Activated B cell treated with CpG ODN at 0.5 μM for 24 hours (primary cell): ENCODE data around the gene GMEB2. TPM values are rescaled to one million over a fixed set of nuclear protein-coding genes. Genes with fewer than 3 reads are reported as not detected.

Experiments used
- ATAC-seq: fragments of 200-7000 bp; cut with Tn5 transposase; one replicate; pipeline ENCODE4 v1.10.0; 2021; ENCODE audit warnings: low read depth, mild to moderate bottlenecking, moderate library complexity
- CTCF ChIA-PET: fragments of 350-600 bp; sonication (Branson Sonifier 250); formaldehyde crosslinking; loops from one replicate; lab custom pipeline; 2021; ENCODE audit warnings: antibody characterized with exemption; lab: Charles Lee
- POLR2A ChIA-PET: fragments of 350-600 bp; sonication (Branson Sonifier 250); formaldehyde crosslinking; loops from one replicate; lab custom pipeline; 2021; ENCODE audit warnings: antibody characterized with exemption; lab: Charles Lee
- DNase-seq: peaks from one replicate; pipeline ENCODE4 v3.0.0; 2022
- H3K27ac Mint-ChIP-seq: one replicate; pipeline ENCODE4 v1.8.0; 2020; ENCODE audit warnings: mixed read lengths
- H3K27me3 Mint-ChIP-seq: one replicate; pipeline ENCODE4 v1.8.0; 2021; ENCODE audit warnings: mixed read lengths
- H3K36me3 Mint-ChIP-seq: one replicate; pipeline ENCODE4 v1.8.0; 2021; ENCODE audit warnings: low read depth, mixed read lengths
- H3K4me1 Mint-ChIP-seq: one replicate; pipeline ENCODE4 v1.8.0; 2021; ENCODE audit warnings: mixed read lengths
- H3K4me3 Mint-ChIP-seq: one replicate; pipeline ENCODE4 v1.8.0; 2020; ENCODE audit warnings: mild to moderate bottlenecking, mixed read lengths
- H3K9me3 Mint-ChIP-seq: one replicate; pipeline ENCODE4 v1.8.0; 2020; ENCODE audit warnings: mixed read lengths
- intact Hi-C: fragments of 100-400 bp; cut with micrococcal nuclease; formaldehyde crosslinking; loops from one replicate; pipeline ENCODE4 v1.15.1; 2024
- total RNA-seq: library from RNA; stranded (reverse); gene quantifications from 2 replicates; pipeline ENCODE4 v1.2.3, GENCODE V29; 2022
- TF ChIP-seq, protein P1 (sequence below): fragments of 200-600 bp; IDR thresholded peaks from one replicate; pipeline ENCODE4 v1.8.0; 2022; ENCODE audit warnings: antibody characterized with exemption, mild to moderate bottlenecking

Gene GMEB2
- total RNA-seq, 1 donor from 2014 or later, result 16.9 TPM

DNA sequence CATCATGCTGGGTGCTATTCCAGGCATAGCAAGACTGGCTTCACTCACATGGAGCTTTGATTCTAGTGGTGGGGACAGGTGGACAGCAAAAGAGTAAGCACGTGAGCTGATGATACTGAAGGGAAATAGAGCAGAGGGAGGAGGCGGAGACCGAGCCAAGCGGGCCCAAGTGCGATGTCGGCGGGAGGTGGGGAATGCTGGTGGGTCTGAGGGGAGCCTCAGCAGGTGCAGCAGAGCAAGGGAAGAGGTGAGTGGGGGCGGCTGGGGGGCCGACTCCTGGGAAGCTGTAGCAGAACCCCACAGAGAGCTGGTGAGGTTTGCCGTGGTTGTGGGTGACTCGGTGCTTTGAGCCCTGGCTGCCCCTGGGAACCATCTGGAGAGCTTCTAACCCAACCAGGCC is 41.5 kb upstream of the GMEB2 start:
- ChIA-PET POLR2A (interaction anchor here (1.5 kb wide), 1 partner anchor 10 kb away, joined by 3 read pairs; the partner anchor contains the start of gene RTEL1), CTCF (no interaction called here)
- H3K9me3 Mint-ChIP-seq, result no peaks in the 10 kb centered on the region
- TF ChIP-seq, protein P1, sequence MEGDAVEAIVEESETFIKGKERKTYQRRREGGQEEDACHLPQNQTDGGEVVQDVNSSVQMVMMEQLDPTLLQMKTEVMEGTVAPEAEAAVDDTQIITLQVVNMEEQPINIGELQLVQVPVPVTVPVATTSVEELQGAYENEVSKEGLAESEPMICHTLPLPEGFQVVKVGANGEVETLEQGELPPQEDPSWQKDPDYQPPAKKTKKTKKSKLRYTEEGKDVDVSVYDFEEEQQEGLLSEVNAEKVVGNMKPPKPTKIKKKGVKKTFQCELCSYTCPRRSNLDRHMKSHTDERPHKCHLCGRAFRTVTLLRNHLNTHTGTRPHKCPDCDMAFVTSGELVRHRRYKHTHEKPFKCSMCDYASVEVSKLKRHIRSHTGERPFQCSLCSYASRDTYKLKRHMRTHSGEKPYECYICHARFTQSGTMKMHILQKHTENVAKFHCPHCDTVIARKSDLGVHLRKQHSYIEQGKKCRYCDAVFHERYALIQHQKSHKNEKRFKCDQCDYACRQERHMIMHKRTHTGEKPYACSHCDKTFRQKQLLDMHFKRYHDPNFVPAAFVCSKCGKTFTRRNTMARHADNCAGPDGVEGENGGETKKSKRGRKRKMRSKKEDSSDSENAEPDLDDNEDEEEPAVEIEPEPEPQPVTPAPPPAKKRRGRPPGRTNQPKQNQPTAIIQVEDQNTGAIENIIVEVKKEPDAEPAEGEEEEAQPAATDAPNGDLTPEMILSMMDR, result no peak
- H3K4me1 Mint-ChIP-seq, result no peaks in the 10 kb centered on the region
- DNase-seq (no peak), ATAC-seq (no peak)
- intact Hi-C loops, result no loop called here
- H3K36me3 Mint-ChIP-seq, result peaks cover 33% of the 10 kb centered on the region
- H3K27ac Mint-ChIP-seq, result no peak overlapping the region
- H3K27me3 Mint-ChIP-seq, result no peaks in the 10 kb centered on the region
- no peak overlapping the region for H3K4me3 Mint-ChIP-seq

DNA sequence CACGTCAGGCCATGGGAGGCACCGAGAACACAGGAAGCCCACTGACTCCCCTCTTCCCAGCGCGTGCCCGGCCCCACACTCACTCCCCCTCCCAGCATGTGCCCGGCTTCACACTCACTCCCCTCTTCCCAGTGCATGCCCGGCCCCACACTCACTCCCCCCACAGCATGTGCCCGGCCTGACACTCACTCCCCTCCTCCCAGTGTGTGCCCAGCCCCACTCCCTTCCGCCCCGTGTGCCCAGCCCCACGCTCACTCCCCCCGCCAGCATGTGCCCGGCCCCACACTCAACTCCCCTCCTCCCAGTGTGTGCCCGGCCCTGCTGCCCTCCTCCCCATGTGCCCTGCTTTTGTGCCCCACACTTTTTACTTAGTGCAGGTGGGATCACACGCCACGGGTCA is 41.0 kb upstream of the GMEB2 start:
- POLR2A ChIA-PET, result interaction anchor here (1.3 kb wide), 1 partner anchor 10 kb away, joined by 5 read pairs; the partner anchor contains the start of gene RTEL1
- Mint-ChIP-seq H3K27ac (no peak overlapping the region), H3K9me3 (no peaks in the 10 kb centered on the region), H3K4me1 (no peaks in the 10 kb centered on the region), H3K4me3 (no peak overlapping the region), H3K36me3 (peaks cover 35% of the 10 kb centered on the region), H3K27me3 (no peaks in the 10 kb centered on the region)
- ATAC-seq (no peak), DNase-seq (no peak)
- CTCF ChIA-PET, result no interaction called here
- intact Hi-C loops, result no loop called here
- TF ChIP-seq, protein P1, result no peak

DNA sequence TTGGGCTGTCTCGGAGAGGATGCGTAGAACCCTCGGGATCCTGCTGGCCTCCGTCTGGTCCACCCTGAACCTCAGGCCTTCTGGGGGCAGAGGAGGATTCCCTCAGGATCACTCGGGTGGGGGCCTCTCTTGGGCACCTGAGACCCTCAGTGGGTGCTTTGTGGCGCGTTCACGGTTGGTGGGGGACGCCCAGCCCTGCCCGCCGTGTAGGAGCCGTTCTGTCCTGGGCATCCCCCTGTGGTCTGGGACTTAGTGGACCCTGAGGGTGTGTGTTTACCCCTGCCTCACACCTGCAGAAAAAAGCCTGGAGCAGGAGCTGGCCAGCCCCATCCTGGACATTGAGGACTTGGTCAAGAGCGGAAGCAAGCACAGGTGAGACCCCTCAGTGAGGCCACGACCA is 38.8 kb upstream of the GMEB2 start:
- H3K36me3 Mint-ChIP-seq, result peaks cover 44% of the 10 kb centered on the region
- POLR2A ChIA-PET, result no interaction called here
- no peak overlapping the region for H3K27ac Mint-ChIP-seq
- TF ChIP-seq, protein P1, result no peak
- H3K27me3 Mint-ChIP-seq, result no peaks in the 10 kb centered on the region
- intact Hi-C loops, result no loop called here
- CTCF ChIA-PET, result no interaction called here
- no peak for ATAC-seq
- no peaks in the 10 kb centered on the region for H3K4me1 Mint-ChIP-seq
- H3K9me3 Mint-ChIP-seq, result no peaks in the 10 kb centered on the region
- DNase-seq, result no peak
- H3K4me3 Mint-ChIP-seq, result no peak overlapping the region

DNA sequence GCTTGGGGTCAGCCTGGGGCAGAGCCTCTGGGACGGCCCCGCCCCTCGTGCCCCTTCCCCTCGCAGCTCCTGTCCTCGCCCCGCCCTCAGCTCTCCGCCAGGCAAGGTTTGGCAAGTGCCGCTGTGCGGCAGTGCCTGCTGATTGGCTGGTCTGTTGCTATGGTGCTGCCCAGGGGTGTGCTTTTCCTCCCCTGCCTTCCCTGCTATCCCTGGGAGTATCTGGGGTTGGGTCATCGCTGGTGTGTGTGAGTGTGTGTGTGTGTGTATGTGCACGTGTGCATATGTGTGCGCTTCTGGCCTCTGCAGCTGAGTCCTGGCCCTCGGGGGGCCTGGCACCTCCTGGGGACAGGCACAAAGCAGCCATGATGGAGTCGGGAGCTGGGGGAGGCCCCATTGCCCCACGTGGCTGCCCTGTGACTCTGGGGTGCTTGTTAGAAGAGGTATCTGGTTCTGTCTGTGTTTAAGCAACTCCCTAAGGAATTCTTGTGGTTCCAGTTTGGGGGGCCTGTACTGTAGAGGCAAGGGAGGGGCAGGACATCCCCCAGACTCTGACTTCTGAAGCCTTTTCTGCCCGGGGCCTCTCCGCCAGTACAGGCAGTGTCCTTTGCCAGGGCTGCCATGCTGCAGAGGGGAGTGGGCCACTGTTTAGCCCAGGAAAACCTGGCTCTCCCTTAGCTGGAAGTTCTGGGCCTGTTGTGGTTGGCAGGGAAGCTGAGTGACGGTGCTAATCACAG is 38.1 kb upstream of the GMEB2 start:
- ChIA-PET CTCF (interaction anchor here (1.4 kb wide), 1 partner anchor 23 kb away, joined by 3 read pairs; no protein-coding TSS in a partner anchor), POLR2A (no interaction called here)
- intact Hi-C loops, result no loop called here
- ATAC-seq, result no peak
- Mint-ChIP-seq H3K27ac (no peak overlapping the region), H3K36me3 (peaks cover 44% of the 10 kb centered on the region), H3K27me3 (no peaks in the 10 kb centered on the region), H3K4me3 (no peak overlapping the region), H3K9me3 (no peaks in the 10 kb centered on the region), H3K4me1 (no peaks in the 10 kb centered on the region)
- no peak for DNase-seq
- TF ChIP-seq, protein P1, result no peak

DNA sequence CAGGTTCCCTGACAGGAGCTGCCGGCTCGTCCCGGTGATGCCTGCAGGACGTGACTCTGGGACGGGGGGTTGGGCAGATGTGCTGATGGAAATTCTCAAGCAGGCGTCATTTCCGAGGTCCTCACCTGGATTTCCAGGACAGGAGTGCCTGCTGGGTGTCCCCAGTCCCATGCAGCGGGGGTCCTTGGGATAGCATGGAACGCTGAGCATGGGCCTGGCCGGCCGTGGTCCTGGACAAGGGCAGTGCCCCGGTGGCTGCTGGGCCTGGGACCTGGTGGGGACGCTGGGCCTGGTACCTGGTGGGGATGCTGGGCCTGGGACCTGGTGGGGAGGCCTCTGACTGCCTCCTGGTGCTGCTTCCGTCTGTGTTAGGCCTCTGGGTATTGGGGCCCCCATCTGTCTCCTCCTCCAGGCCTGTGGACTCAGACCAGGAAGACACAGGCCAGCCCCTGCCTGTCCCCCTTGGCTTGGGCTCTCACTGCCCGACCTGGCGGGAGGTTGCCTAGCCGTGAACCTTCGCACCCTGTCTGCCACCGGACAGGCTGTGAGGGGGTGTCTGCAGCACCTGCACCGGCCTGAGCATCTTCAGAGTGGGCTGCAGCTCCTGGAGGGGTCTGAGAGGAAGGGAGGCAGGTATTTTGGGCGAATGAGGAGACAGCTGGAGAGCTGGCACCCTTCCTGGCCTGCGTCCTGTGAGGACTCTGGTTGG is 37.4 kb upstream of the GMEB2 start:
- intact Hi-C loops, result no loop called here
- TF ChIP-seq, protein P1, result no peak
- Mint-ChIP-seq H3K36me3 (peaks cover 43% of the 10 kb centered on the region), H3K27me3 (no peaks in the 10 kb centered on the region), H3K4me3 (no peak overlapping the region), H3K4me1 (peaks cover 7% of the 10 kb centered on the region), H3K9me3 (no peaks in the 10 kb centered on the region), H3K27ac (no peak overlapping the region)
- DNase-seq (no peak), ATAC-seq (no peak)
- POLR2A ChIA-PET, result no interaction called here
- CTCF ChIA-PET, result interaction anchor here (1.4 kb wide), 1 partner anchor 22 kb away, joined by 3 read pairs; no protein-coding TSS in a partner anchor
